ENCODE measurements around the gene CACNA1E.
"Not testable (repeated sequence)": the region's sequence is repeated elsewhere in the genome, so short reads cannot be mapped to it uniquely, and the experiment has no call there.

CACNA1E gene

DNA sequence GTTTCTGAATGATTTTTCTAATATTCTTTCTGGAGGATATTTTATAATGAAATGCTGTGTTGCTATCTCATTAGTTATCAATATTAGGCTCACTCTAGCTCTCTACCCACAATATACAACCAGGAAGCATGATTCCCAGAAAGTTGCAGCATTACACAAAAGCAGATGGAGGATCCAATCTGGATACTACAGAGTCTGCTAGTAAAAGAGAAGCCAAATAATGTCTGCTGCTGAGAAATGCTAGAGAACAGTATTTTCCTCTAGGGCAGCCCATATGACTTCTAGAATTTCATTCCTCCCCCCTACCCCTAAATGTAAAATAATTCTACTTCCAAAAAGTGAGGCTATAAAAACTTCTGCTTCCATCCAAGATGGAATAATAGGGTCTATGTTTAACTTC, 338.4 kb downstream of the CACNA1E start:
- no peak for DNase-seq

DNA sequence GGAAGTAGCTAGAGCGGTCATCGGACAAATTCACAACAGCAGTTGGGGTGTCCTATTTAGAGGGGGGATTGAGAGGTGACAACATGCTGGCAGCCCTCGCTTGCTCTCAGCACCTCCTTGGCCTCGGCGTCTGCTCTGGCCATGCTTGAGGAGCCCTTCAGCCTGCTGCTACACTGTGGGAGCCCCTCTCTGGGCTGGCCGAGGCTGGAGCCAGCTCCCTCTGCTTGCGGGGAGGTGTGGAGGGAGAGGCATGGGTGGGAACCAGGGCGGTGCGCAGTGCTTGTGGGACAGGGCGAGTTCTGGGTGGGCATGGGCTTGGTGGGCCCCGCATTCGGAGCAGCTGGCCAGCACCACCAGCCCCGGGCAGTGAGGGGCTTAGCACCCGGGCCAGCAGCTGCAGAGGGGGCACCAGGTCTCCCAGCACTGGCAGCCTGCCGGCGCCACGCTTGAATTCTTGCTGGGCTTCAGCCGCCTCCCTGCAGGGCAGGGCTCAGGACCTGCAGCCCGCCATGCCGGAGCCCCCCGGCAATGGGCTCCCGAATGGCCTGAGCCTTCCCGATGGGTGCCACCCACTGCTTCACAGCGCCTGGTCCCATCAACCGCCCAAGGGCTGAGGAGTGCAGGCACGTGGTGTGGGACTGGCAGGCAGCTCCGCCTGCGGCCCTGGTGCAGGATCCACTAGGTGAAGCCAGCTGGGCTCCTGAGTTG, 349.0 kb downstream of the CACNA1E start:
- DNase-seq = not testable (repeated sequence)

- DNase-seq = no peak
Measured at GRCh38 chr1:181846001-181846645, 362.8 kb downstream of the CACNA1E start.

DNA sequence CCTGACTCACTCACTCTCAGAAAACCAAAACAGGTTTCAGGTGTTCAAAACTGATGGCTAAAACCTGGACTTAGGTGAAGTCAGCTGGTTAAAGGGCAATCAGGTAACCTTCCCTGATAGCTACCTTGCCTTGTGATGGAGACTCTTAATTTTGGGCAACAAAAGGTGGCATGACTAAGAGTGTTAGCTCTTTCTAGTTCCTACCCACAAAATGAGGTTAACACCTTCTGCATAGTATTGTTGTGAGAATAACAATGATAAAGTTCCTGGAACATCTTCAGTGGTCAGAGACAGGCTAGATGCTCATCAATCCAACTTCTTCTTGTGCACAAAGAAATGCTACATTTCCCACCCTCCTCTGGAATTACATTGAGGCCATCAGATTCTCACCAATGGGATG, 363.4 kb downstream of the CACNA1E start:
- no peak for DNase-seq

- DNase-seq = no peak
Measured at GRCh38 chr1:181849071-181849470, 365.8 kb downstream of the CACNA1E start.

- DNase-seq = not testable (repeated sequence)
Measured at GRCh38 chr1:181854212-181854611, 370.9 kb downstream of the CACNA1E start.

- DNase-seq = no peak
Measured at GRCh38 chr1:181855380-181855779, 372.1 kb downstream of the CACNA1E start.
